ENCODE results near the gene ABCC1. TPM values are rescaled to one million over a fixed set of nuclear protein-coding genes. Genes with fewer than 3 reads are reported as not detected.
"Not testable (repeated sequence)": the region's sequence is repeated elsewhere in the genome, so short reads cannot be mapped to it uniquely, and the experiment has no call there.

Gene ABCC1
- 24.5 TPM for total RNA-seq
- long read RNA-seq, full-length matches to known transcripts = 6 of 21 reads
- long read RNA-seq, partial matches to known transcripts = 10 of 21 reads
- long read RNA-seq, other reads (novel, unspliced or antisense) = 5 of 21 reads

- no peak for DNase-seq (ENCODE audit: missing footprints)
- intact Hi-C loops (cut with DNase I) = loop anchor here (5.0 kb wide), 3 partner anchors 62 to 123 kb away; partner anchors contain the start of gene CEP20
- ATAC-seq = peak; percentile 82
Observed at GRCh38 chr16:15949210-15950160, at the start of gene ABCC1. TSS of gene ABCC1 (plus strand) at chr16:15949616. CDS start at chr16:15949752, 136 bp downstream.

DNA sequence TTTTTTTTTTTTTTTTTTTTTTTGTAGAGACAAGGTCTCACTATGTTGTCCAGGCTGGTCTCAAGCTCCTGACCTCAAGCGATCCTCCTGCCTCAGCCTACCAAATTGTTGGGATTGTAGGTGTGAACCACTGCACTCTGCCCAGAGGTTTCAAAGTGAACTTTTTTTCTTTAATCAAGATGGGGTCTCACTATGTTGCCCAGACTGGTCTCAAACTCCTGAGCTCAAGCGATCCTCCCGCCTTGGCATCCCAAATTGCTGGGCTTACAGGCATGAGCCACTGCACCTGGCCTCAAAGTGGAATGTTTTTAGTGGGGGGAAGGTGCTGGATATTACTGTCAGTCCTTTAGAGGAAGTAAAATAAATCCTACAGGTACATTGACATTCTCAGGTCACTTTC is 49.1 kb upstream of the ABCC1 start:
- intact Hi-C loops (cut with DNase I) = no loop called here
- no peak for DNase-seq (ENCODE audit: missing footprints)
- no peak for ATAC-seq

DNA sequence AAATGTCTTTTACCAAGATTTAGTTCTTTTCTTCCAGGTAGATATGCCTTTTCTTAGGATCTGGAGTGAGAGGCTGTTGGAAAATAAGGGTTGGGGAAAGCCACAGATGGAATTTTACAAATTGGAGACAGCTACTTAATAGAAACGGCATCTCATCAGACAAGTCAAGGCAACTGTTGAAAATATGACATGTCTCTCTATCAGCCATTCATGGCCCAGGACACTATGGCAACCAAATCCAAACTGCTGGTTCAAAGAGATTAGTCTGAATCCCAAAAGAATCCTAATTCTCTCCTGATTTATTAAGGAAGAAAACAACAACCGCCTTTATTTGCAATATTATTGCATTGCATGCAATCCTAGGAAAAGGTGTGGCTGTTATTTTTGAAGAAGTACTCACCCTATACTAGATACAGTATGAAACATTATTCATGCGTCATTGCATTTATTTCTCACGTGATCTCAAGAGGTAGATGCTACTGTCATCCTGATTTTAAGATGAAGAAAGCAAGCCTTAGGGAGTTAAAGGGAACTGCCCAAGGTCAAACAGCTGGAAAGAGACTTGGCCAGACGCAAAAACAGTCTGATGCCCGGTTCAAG is 48.4 kb upstream of the ABCC1 start:
- intact Hi-C loops (cut with DNase I) = no loop called here
- DNase-seq (ENCODE audit: missing footprints) = no peak
- no peak for ATAC-seq

- no peak for DNase-seq (ENCODE audit: missing footprints)
- intact Hi-C loops (cut with DNase I) = no loop called here
- no peak for ATAC-seq
Observed at GRCh38 chr16:15903960-15904359, 45.5 kb upstream of the ABCC1 start.

GRCh38 chr16:15906439-15906838 is 43.0 kb upstream of the ABCC1 start:
- DNase-seq (ENCODE audit: missing footprints) (no peak), ATAC-seq (no peak)
- intact Hi-C loops (cut with DNase I) = no loop called here

GRCh38 chr16:15907863-15908478 is 41.4 kb upstream of the ABCC1 start:
- ATAC-seq (no peak), DNase-seq (ENCODE audit: missing footprints) (no peak)
- intact Hi-C loops (cut with DNase I) = no loop called here

DNA sequence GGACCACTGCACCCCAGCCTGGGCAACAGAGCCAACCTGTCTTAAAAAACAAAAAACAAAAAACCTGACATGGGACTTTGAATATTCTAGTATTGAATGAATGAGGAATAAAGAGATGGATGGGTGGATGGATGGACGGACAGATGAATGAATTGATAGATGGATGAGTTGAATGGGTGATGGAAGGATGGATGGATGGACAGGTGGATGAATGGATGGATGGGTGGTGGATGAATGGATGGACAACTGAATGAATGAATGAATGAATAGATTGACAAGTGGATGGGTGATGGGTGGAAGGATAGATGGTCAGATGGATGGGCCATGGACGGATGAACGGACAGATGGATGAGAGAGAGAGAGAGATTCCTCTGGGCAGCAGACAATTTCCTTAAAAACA is 38.2 kb upstream of the ABCC1 start:
- ATAC-seq = no peak
- intact Hi-C loops (cut with DNase I) = no loop called here
- no peak for DNase-seq (ENCODE audit: missing footprints)

DNA sequence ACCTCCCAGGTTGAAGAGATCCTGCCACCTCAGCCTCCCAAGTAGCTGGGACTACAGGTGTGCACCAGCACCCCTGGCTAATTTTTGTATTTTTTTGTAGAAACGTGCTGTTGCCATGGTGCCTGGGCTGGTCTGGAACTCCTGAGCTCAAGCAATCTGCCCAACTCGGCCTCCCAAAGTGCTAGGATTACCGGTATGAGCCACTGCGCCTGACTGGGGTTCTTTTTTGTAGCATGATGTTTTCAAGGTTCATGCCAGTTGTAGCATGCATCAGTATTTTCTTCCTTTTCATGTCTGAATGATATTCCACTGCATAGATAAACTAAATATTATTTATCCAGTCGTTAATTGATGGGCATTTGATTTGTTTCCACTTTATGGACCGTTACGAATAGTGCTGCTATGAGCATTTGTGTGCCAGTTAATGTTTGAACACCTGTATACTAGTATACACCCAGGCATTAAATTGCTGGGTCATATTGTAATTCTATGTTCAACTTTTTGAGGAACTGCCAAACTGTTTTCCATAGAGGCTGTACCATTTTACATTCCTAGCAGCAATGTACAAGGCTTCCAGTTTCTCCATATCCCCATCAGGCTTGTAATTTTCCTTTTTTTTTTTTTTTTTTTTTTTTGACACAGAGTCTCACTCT is 36.2 kb upstream of the ABCC1 start:
- intact Hi-C loops (cut with DNase I) = no loop called here
- ATAC-seq (no peak), DNase-seq (ENCODE audit: missing footprints) (no peak)

DNA sequence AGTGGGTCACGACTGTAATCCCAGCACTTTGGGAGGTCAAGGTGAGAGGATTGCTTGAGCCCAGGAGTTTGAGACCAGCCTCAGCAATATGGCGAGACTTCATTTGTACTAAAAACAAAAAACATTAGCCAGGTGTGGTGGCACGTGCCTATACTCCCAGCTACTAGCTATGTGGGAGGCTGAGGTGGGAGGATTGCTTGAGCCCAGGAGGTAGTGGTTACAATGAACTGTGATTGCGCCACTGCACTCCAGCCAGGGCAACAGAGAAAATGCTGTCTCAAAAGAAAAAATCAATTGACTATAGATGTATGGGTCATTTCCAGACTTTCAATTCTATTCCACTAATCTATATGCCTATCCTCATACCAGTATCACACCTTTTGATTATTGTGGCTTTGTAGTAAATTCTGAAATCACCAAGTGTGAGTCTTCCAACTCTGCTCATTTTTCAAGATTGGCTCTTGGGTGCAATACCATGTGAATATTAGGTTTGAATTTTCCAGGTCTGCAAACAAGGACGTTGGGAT is 33.8 kb upstream of the ABCC1 start:
- no peak for ATAC-seq
- intact Hi-C loops (cut with DNase I) = no loop called here
- no peak for DNase-seq (ENCODE audit: missing footprints)

DNA sequence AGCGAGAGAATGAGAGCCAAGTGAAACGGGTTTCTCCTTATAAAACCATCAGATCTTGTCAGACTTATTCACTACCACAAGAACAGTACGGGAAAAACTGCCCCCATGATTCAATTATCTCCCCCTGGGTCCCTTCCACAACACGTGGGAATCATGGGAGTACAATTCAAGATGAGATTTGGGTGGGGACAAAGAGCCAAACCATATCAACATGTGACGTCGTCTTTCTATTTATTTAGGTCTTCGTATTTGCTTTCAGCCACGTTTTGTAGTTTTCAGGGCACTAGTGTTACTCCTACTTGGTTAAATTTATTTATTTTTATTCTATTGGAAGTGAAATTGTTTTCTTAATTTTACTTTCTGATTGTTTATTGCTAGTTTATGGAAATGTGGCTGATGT is 33.1 kb upstream of the ABCC1 start:
- intact Hi-C loops (cut with DNase I) = no loop called here
- DNase-seq (ENCODE audit: missing footprints) (no peak), ATAC-seq (no peak)

DNA sequence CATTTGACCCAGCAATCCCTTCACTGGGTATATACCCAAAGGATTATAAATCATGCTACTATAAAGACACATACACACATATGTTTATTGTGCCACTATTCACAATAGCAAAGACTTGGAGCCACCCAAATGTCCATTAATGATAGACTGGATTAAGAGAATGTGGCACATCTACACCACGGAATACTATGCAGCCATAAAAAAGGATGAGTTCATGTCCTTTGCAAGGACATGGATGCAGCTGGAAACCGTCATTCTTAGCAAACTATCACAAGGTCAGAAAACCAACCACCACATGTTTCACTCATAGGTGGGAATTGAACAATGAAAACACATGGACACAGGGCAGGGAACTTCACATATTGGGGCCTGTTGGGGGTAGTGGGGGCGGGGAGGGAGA is 31.1 kb upstream of the ABCC1 start:
- DNase-seq (ENCODE audit: missing footprints); intact Hi-C loops (cut with DNase I); ATAC-seq: not testable (repeated sequence)

DNA sequence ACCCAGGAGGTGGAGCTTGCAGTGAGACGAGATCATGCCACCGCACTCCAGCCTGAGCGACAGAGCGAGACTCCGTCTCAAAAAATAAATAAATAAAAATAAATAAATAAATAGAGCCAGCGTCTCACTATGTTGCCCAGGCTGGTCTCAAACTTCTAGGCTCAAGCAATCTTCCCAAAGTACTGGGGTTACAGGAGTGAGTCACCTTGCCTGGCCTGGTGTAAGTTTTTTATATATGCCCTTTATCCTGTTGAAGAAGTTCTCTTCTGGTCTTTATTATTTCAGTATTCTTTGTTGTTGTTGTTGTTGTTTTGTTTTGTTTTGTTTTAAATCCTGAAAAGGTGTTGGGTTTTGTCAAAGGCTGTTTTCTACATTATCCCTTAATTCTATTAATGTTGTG is 30.1 kb upstream of the ABCC1 start:
- intact Hi-C loops (cut with DNase I) = no loop called here
- ATAC-seq (no peak), DNase-seq (ENCODE audit: missing footprints) (no peak)

- intact Hi-C loops (cut with DNase I) = no loop called here
- ATAC-seq (no peak), DNase-seq (ENCODE audit: missing footprints) (no peak)
Observed at GRCh38 chr16:15924996-15925395, 24.4 kb upstream of the ABCC1 start.

DNA sequence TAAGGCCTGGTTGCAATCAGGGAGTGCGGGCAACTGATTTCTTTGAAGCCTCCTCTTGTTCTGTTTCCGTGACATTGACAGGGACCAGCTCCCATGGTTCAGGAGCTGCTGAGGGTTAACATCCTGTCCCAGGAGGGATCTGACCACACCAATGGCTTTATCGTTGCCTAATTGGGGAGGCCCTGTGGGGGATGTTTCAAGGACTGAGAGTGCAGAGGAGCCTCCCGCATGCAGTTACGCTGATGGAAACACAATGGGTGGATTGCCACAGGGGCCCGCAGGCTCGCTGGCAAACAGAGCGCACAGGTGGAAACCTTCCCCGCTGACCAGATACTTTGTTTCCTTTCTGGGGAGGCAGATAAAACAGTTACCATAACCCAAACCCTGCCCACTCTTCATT is 23.8 kb upstream of the ABCC1 start:
- intact Hi-C loops (cut with DNase I) = no loop called here
- ATAC-seq (no peak), DNase-seq (ENCODE audit: missing footprints) (no peak)

DNA sequence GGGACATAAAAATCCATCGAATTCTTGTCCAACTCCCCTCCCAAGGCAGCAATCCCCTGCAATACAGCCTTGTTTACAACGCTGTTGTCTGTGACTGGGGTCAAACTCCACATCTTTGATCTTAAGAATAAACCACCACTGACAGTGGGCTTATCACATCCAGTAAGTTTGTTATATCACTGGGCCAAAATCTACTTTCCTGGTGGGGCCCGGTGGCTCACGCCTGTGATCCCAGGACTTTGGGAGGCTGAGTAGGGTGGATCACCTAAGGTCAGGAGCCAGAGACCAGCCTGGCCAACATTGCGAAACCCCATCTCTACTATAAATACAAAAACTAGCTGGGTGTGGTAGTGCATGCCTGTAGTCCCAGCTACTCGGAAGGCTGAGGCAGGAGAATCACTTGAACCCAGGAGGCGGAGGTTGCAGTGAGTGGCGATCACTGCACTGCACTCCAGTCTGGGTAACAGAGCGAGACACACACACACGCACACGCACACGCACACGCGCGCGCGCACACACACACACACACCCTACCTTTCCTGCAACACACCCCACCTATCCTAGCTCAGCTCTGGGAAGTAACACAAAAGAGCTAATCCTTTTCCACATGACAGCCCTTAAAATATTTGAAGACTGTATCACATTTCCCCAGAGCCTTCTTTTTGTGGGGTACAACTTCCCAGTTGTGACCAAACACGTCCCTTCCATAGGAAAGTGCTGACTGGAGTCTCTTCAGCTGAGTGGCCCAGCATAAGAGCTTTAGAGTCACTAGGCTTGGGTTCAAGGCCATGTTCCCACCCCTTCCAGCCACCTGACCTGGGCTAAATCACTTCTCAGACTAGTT is 20.9 kb upstream of the ABCC1 start:
- no peak for ATAC-seq
- intact Hi-C loops (cut with DNase I) = no loop called here
- DNase-seq (ENCODE audit: missing footprints) = no peak

DNA sequence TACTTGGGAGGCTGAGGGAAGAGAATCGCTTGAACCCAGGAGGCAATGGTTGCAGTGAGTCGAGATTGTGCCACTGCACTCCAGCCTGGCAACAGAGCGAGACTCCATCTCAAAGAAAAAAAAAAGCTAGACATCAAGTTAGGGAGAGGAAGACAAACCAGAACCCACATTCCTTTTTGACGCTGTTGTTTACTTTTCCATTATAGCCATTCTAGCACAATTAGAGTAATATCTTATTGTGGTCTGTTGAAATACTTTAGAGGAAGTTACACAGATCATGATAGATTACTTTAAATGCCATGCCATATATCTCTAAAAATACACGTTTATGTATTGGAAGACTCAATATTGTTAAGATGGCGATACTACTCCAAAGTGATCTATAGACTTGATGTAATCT is 16.5 kb upstream of the ABCC1 start:
- DNase-seq (ENCODE audit: missing footprints) (no peak), ATAC-seq (no peak)
- intact Hi-C loops (cut with DNase I) = no loop called here

GRCh38 chr16:15933781-15934180 is 15.6 kb upstream of the ABCC1 start:
- intact Hi-C loops (cut with DNase I) = no loop called here
- ATAC-seq (no peak), DNase-seq (ENCODE audit: missing footprints) (no peak)

GRCh38 chr16:15934991-15935390 is 14.4 kb upstream of the ABCC1 start:
- intact Hi-C loops (cut with DNase I) = no loop called here
- no peak for ATAC-seq
- DNase-seq (ENCODE audit: missing footprints) = no peak

Data from Right ventricle myocardium inferior (tissue), 1 donor.